ENCODE data around the gene MCF2L. TPM values are rescaled to one million over a fixed set of nuclear protein-coding genes. Genes with fewer than 3 reads are reported as not detected.

MCF2L gene
- total RNA-seq, 1 donor from 2014 or later: 40.4 TPM

- peaks cover 22% of the 10 kb centered on the region for H3K27me3 ChIP-seq
- H3K79me2 ChIP-seq (ENCODE audit: low read depth): no peaks in the 10 kb centered on the region
- no peak for DNase-seq (ENCODE audit: low spot score)
- no peaks in the 10 kb centered on the region for H3K36me3 ChIP-seq
- no peaks in the 10 kb centered on the region for H3F3A ChIP-seq (ENCODE audit: low read depth)
- Mint-ChIP-seq H3K4me3 (no peak overlapping the region), H3K36me3 (no peaks in the 10 kb centered on the region), H3K27me3 (ENCODE audit: insufficient read depth, low read depth) (peaks cover 12% of the 10 kb centered on the region), H3K4me1 (peaks cover 3% of the 10 kb centered on the region), H3K27ac (no peak overlapping the region), H3K9me3 (peaks cover 4% of the 10 kb centered on the region)
- TF ChIP-seq CTCF (IDR thresholded peaks at IDR 0.05) (no peak), EZH2 (IDR thresholded peaks at IDR 0.05) (no peak), EZH2phosphoT487 (IDR thresholded peaks at IDR 0.05) (no peak)
- H3K9me3 ChIP-seq (ENCODE audit: low read depth): no peaks in the 10 kb centered on the region
- no peaks in the 10 kb centered on the region for H4K20me1 ChIP-seq (ENCODE audit: low read depth)
- no peaks in the 10 kb centered on the region for H3K4me1 ChIP-seq
- no peak overlapping the region for H3K4me2 ChIP-seq
- H2AFZ ChIP-seq (replicated peaks): no peak overlapping the region
- no peak overlapping the region for H3K9ac ChIP-seq
- no peak overlapping the region for H3K4me3 ChIP-seq
- no peak overlapping the region for H3K27ac ChIP-seq
Observed at GRCh38 chr13:113112893-113113845, 144.2 kb downstream of the MCF2L start.

- Histone ChIP-seq H3F3A (ENCODE audit: low read depth) (no peaks in the 10 kb centered on the region), H3K9ac (no peak overlapping the region), H3K4me3 (no peak overlapping the region), H3K4me2 (no peak overlapping the region), H3K79me2 (ENCODE audit: low read depth) (no peaks in the 10 kb centered on the region), H3K4me1 (no peaks in the 10 kb centered on the region), H4K20me1 (ENCODE audit: low read depth) (no peaks in the 10 kb centered on the region), H2AFZ (replicated peaks) (no peak overlapping the region), H3K27me3 (peaks cover 22% of the 10 kb centered on the region), H3K27ac (no peak overlapping the region), H3K9me3 (ENCODE audit: low read depth) (no peaks in the 10 kb centered on the region), H3K36me3 (no peaks in the 10 kb centered on the region)
- Mint-ChIP-seq H3K9me3 (peaks cover 4% of the 10 kb centered on the region), H3K27me3 (ENCODE audit: insufficient read depth, low read depth) (peaks cover 12% of the 10 kb centered on the region), H3K27ac (no peak overlapping the region), H3K36me3 (no peaks in the 10 kb centered on the region), H3K4me3 (no peak overlapping the region), H3K4me1 (peaks cover 3% of the 10 kb centered on the region)
- DNase-seq (ENCODE audit: low spot score): no peak
- no peak for TF ChIP-seq CTCF (IDR thresholded peaks at IDR 0.05)
- TF ChIP-seq EZH2phosphoT487 (IDR thresholded peaks at IDR 0.05): no peak
- no peak for TF ChIP-seq EZH2 (IDR thresholded peaks at IDR 0.05)
Observed at GRCh38 chr13:113113846-113114271, 144.8 kb downstream of the MCF2L start.

DNA sequence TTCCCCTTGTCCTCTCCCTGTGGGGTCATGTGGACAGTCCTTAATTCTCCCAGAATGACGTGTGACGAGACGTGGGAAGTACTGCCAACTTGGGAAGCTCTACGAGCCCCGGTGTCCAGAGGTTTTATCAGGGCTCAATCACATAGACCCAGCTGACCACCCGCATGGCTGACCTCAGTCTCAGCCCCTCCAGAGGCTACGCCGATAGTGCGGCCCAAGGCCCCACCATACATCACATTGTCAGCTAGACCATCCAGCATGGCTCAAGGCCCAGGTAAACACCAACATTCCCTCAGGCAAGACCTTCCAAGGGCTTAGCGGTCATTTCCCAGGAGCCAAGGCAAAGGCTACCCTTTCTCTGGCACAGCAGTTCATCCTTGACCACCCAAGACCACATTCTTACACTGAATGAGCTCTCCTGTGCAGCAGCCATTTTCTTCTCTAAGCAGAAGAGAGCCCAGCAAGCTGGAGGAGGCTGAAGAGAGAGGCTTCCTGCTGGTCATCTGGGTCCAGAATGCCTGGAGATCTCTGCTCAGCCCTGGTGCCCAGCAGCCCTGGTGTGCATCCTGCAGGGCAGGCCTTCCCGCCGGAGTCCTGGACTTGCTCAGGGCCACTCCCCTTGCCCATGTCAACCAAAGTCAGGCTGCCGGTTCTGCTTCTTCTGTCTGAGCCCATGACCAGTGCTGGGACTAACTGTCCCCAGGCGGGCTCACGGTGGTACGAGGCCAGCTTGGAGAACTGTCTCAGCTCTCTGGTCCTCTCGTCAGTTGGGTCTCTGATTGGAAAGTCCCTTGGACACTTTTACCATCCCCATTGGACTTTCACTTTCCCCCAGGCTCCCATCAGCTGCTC lies 145.7 kb downstream of the MCF2L start:
- no peak overlapping the region for H3K4me3 Mint-ChIP-seq
- Histone ChIP-seq H3F3A (ENCODE audit: low read depth) (no peaks in the 10 kb centered on the region), H3K4me2 (no peak overlapping the region), H3K4me1 (no peaks in the 10 kb centered on the region), H3K4me3 (no peak overlapping the region), H3K27ac (no peak overlapping the region), H3K27me3 (peaks cover 15% of the 10 kb centered on the region), H4K20me1 (ENCODE audit: low read depth) (no peaks in the 10 kb centered on the region), H3K36me3 (no peaks in the 10 kb centered on the region), H3K9me3 (ENCODE audit: low read depth) (no peaks in the 10 kb centered on the region), H3K79me2 (ENCODE audit: low read depth) (no peaks in the 10 kb centered on the region), H2AFZ (replicated peaks) (no peak overlapping the region), H3K9ac (no peak overlapping the region)
- no peaks in the 10 kb centered on the region for H3K36me3 Mint-ChIP-seq
- H3K27ac Mint-ChIP-seq: no peak overlapping the region
- TF ChIP-seq EZH2phosphoT487 (IDR thresholded peaks at IDR 0.05) (no peak), CTCF (IDR thresholded peaks at IDR 0.05) (no peak), EZH2 (IDR thresholded peaks at IDR 0.05) (no peak)
- H3K9me3 Mint-ChIP-seq: no peaks in the 10 kb centered on the region
- no peak for DNase-seq (ENCODE audit: low spot score)
- peaks cover 2% of the 10 kb centered on the region for H3K4me1 Mint-ChIP-seq
- peaks cover 7% of the 10 kb centered on the region for H3K27me3 Mint-ChIP-seq (ENCODE audit: insufficient read depth, low read depth)
